Measurements from ENCODE around the gene LKAAEAR1.
A peak's percentile ranks its signal among the peaks of the same experiment; 100 is the strongest.
"Not testable (repeated sequence)": the region's sequence is repeated elsewhere in the genome, so short reads cannot be mapped to it uniquely, and the experiment has no call there.

LKAAEAR1 gene, protein sequence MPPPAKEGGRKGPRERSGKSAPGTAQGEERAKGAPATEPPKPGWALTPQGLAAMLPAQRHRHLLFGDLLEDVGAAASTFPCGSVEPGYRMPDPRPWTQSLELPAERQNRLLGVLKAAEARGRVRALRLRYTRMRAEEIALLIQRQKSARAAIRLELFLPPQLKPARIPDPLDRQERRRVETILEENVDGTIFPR

DNA sequence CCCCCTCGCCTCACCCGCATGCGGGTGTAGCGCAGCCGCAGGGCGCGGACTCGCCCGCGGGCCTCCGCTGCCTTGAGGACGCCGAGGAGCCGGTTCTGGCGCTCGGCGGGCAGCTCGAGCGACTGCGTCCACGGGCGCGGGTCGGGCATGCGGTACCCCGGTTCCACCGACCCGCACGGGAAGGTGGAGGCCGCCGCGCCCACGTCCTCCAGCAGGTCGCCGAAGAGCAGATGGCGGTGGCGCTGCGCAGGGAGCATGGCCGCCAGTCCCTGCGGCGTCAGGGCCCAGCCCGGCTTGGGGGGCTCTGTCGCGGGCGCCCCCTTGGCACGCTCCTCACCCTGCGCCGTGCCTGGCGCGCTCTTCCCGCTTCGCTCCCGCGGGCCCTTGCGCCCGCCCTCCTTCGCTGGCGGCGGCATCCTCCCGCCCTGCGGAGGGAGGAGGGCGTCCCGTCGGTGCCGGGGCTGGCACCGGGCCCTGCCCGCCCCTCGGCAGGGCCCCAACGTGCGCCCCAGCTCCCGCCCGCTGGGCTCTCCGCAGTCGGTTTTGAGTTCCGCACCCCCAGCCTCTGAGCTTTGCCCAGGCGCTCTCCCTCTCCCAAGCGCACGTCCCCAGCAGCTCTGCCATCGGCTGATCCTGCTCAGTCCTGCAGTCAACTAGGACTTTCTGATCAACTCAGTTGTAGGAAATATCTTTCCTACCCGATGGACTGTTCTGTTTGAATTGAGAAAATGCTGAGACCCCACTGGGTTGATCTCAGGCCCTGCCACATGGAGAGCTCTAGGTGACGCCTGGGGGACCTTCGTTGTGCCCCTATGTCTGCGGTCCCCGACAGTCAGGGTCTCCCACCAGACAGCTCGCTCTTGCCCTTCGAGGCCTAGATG, at the start of gene LKAAEAR1:
Gene LKAAEAR1 (minus strand): TSS at position 595 of the 881 bp plus-strand sequence. CDS start 179 bp downstream, at position 416.
- DNase-seq, result no peak

DNA sequence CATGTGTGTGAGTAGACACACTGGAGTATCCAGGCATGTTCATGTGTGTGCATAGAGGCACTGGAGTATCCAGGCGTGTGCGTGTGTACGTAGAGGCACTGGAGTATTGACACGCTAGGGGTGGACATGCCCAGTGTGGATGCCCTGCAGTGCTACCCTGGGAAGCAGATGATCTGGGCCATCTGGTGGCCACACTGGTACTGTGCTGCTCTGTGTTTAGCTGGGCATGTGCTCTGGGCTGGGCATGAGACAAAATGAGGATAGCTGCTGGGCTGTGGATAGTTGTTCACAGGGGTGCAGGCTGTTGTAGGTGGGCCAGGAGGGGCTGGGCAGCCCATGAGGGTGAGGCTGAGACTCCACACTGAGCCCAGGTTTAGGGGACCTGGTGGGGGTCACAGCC, 47.2 kb upstream of the LKAAEAR1 start:
- no peak for DNase-seq

DNA sequence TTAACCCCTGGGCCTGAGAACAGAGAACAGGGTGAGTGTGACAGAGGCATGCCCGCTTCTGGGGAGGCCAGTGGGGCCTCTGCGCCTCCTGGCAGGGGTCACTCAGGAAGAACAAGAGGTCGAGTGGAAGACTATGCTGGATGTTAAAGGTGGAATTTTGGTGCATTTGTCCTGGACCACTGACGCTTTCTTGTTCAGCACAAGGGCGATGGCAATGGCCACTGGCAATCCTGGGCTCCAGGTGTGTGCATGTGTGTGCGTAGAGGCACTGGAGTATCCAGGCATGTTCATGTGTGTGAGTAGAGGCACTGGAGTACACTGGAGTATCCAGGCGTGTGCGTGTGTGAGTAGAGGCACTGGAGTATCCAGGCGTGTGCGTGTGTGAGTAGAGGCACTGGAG, 46.7 kb upstream of the LKAAEAR1 start:
- DNase-seq, result no peak

DNA sequence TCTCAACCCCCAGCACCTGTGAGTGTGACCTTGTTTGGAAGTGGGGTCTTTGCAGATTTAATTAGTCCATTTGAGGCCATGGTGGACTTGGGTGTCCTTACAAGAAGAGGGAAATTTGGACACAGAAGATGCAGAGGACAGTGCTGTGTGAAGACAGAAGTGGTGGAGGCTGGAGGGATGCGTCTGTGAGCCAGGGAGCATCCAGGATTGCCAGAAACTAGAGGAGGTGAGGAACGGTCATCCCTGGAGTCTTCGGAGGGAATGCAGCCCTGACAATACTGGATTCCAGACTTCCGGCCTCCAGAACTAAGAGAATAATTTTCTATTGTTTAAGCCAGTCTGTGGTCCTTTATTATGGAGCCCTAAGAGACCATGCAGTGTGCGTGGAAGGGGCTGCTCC, 46.1 kb upstream of the LKAAEAR1 start:
- DNase-seq, result no peak

DNA sequence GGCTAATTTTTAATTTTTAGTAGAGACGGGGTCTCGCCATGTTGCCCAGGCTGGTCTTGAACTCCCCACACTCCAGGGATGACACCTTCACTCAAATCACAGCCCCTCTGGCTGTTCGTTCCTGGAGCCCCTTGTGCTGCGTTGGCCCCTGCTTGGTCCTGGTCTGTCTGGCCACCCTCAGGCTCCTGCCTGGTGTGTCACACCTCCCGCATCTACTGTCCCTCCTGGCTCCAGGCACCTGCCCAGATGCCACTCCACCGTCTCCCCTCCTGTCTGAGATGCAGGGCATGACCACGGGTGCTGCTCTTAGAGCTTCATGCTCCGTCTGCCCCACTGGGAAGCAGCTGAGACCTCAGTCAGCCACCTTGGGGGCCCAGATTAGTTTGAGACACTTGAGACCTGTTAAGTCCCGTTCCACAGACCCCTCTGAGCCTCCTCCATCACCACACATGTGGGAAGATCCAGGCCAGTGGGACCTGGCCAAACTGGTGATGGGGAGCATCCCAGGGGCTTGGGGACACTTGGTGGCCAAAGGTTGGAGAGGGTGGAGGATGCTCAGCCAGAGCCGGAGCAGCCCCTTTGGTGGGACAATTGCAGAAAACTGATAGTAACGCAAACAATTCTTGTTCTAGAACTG, 45.1 kb upstream of the LKAAEAR1 start:
- no peak for DNase-seq

DNA sequence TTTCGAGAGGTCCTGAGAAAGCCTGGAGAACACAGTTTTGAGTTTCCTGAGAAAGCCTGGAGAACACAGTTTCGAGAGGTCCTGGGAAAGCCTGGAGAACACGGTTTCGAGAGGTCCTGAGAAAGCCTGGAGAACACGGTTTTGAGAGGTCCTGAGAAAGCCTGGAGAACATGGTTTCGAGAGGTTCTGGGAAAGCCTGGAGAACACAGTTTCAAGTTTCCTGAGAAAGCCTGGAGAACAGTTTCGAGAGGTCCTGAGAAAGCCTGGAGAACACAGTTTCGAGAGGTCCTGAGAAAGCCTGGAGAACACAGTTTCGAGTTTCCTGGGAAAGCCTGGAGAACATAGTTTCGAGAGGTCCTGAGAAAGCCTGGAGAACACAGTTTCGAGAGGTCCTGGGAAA, 39.3 kb upstream of the LKAAEAR1 start:
- DNase-seq, result not testable (repeated sequence)

DNA sequence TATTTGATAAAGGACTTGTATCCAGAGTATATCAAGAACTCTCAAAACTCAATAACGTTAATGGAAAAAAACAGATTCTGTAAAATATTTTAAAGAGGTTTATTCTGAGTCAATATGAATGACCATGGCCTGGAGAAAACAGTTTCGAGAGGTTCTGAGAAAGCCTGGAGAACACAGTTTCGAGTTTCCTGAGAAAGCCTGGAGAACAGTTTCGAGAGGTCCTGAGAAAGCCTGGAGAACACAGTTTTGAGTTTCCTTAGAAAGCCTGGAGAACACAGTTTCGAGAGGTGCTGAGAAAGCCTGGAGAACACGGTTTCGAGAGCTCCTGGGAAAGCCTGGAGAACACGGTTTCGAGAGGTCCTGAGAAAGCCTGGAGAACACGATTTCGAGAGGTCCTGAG, 38.7 kb upstream of the LKAAEAR1 start:
- DNase-seq, result not testable (repeated sequence)

DNA sequence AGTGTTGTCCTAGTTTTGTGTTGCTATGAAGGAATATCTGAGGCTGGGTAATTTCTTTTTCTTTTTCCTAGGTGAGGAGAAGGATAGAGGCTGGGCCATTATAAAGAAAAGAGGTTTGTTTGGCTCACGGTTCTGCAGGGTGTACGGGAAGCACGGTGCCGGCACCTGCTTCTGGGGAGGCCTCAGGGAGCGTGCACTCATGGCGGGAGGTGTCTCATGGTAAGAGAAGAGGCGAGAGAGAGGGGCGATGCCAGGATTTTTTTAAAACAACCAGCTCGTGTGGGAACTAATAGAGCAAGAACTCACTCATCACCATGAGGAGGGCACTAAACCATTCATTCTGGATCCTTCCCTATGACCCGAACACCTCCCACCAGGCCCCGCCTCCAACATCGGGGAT, 37.4 kb upstream of the LKAAEAR1 start:
- DNase-seq, result no peak

DNA sequence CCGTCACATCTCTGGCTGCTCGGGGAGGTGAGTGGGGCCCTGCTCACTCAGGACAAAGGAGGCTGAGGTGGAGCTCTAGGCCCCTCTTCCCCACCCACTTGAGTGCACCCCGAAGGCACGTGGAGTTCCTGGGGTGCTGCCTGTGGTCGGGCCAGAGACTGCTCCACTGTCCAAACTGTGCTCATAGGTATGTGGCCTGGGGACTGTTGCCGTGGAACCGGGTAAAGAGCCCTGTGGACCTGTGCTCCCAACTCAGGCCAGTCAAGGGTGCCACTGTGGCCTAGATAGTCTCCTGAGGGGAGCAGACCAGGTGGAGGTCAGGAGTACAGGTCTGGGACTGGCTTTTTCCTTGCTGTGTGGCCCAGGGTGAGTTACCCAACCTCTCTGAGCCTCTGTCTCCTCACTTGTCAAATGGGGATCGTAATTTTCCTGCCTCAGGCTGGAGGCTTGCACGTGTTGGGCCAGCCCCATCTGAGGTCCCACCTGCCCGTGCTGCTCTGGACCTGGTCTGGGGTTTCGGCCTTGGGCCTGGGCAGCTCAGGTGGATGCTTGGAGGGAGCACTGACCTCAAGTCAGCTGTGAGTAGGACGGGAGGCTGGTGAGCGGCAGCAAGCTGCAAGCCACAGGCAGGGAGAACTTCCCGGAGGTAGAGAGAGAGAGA, 35.6 kb upstream of the LKAAEAR1 start:
- no peak for DNase-seq

DNA sequence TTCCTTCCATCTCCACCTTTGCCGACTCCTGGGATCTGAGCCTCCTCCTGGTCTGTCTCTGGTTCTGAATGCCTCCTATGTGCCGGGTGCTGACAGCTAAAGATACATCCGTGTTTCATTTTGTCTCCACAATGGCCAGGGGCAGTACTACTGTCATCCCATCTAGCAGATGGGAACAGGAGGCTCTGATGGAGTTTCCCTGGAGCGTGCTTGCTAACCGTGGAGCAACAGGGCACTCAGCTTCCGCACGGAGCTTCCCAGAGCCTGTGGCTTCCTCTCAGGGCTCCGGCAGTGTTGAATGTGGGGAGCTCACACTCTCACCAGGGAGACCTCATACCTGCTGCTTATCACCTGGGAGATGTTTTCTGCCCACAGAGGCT, 35.1 kb upstream of the LKAAEAR1 start:
- no peak for DNase-seq

DNA sequence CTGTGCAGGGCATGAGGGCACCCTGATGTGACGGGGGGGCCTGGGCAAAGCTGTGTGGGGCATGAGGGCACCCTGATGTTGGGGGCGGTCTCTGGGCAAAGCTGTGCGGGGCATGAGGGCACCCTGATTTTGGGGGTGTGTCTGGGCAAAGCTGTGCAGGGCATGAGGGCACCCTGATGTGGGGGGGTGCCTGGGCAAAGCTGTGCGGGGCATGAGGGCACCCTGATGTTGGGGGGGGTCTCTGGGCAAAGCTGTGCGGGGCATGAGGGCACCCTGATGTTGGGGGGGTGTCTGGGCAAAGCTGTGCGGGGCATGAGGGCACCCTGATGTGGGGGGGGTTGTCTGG, 33.2 kb upstream of the LKAAEAR1 start:
- DNase-seq, result not testable (repeated sequence)

DNA sequence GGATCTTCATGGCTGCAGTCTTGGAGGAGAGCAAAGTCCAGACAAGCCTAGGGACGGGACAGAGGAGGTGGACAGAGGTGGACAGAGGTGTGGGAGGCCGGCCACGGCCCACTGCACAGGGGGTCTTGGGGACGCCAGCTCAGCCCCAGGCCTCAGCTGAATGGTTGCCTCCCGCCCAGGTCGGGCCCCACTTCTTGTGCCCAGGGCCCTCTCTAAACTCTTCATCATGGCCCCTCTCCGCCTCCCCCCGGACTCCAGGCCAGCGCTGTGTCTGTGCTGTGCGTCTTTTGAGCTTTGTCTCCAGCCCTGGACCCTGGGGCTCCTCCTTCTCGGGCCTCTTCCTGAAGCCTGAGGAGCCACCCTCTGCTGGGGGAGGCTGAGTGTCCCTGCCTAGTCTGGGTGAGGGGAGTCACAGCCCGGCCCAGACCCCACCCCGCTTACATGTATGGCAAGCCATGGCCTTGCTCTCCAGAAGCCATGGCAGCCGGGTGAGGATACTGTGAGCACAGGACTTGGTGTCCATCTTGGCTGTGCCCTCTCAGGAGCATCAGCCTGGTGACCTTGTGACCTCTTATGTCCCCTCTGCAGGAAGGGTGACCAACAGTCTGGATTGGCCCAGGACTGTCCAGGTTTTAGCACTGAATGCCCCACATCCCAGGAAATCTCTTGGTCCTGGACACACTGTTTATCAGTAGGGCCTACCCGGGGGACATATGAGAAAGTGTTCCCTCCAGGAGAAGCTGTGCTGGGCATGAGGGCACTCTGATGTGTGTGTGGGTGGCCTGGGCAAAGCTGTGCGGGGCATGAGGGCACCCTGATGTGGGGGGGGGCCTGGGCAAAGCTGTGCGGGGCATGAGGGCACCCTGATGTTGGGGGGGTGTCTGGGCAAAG, 32.6 kb upstream of the LKAAEAR1 start:
- DNase-seq, result peak in 1 of 2 donors; percentile 15

DNA sequence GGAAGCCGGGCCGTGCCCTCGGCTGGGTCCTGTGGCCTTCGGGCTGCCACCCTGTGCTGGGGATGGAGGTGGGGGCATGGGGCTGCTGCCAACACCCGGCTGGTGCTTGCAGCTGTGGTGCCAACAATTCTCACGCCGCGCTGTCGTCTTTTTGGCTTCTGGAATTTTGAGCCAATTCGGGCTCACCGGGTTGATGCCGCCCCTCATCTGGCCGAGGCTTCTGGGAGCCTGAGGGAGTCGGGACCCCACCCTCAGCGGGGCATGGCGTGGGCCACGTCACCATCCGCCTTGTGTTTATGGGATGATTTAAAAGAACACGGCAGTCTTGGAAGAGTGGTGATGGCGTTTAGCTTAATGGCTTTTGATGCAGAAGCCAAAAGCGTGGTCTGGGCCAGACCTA, 31.8 kb upstream of the LKAAEAR1 start:
- peak in 1 of 2 donors; percentile 14 for DNase-seq

DNA sequence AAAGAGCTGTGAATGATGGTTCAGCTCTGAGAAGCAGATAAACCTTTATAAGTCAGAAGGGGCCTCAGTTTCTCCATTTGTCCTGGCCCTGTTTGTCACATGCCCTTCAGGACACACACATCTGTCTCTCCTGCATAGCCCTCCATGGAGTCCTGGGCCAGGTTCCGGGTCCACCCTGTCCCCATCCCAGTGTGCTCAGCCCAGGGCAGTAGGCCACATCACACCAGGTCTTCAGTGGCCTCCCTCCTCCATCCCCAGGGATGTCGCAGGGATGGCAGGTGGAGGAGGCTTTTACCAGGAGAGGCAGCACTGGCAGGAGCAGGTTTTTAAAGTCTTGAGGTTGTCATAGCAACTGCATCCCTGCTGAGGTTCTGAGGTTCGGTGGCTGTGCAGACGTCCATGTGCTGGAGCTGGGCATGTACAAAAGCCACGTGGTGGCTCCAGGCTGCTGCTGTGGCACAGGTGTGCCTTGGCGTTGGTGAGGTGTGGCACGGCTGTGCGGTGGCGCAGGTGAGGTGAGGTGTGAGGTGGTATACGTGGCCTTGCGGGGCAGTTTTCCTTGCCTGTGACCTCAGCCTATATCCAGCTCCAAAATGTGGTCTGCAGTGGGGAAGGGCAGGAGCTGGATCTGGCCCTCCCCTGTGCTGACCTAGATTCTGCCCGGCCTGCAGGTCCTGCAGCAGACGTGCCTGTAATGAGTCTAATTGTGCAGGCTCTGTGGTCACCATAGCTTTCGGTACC, 31.1 kb upstream of the LKAAEAR1 start:
- peak in 1 of 2 donors; percentile 15 for DNase-seq

DNA sequence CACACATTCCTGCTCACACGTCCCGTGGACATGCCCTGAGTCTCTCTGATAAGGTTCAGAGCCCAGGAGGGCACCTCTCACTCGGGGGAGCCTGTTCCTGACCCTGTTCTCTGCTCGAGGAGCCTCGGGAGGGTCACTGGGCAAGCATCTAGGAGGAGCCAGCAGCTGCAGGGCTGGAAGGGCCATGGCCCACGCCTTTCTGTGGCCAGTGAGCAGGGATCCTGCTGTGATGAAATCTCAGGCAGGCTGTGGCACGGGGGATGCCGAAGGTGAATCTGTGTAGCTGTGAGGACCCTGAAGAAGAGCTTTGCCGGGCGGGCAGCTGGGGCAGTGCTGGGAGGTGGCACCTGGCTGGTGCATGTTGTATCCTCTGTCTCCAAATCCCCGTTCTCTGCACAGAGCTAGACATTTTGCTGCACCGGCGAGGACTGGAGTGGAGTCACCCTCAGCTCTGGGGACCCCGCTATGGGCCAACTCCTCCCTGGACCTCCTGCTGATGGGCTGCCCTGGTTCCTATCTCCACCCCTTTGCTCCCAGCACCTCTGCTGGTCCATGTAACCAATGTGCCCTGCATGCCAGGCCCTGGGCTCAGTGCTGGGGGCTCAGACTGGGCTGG, 30.3 kb upstream of the LKAAEAR1 start:
- DNase-seq, result peak in 1 of 2 donors; percentile 11

DNA sequence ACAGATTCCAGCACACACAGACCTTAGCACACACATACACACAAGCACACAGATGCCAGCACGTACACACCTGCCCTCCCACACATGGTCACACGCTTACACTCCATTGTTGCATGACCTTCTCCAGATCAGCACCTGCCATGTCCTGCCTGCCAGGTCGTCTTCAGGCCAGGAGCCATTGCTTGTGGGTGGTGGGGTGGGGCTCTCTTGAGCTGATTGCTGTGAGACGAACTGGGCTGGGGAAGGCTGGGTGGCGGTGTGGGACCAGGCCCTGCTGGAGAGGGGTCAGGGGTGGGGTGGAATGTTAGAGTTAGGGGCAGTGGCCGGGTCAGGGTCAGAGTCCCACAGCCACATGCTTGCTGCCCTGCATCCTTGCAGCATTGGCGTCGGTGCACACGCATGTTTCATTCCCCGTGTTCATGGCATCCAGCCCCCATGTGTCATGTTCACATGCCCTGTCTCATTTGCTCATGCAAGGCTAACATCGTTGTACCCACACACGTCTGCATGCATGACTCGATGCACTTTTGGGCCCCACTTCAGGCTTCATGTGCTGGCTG, 29.7 kb upstream of the LKAAEAR1 start:
- DNase-seq, result peak in 1 of 2 donors; percentile 14

DNA sequence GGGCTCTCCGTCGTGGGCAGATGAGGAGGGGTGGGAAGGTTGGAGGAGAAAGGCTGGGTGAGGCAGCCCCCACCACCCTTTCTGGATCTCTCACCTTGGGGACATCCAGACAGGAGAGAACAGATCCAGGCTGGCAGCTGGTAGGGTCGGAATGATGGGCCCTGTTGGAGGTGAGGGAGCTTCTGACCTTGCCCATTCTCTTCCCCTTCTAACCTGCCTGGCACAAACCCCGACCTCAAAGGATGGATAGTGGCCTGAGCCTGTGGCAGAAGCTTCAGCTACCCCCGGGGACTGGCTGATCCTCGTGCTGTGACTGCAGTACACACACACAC, 29.2 kb upstream of the LKAAEAR1 start:
- DNase-seq, result peak in 1 of 2 donors; percentile 13

DNA sequence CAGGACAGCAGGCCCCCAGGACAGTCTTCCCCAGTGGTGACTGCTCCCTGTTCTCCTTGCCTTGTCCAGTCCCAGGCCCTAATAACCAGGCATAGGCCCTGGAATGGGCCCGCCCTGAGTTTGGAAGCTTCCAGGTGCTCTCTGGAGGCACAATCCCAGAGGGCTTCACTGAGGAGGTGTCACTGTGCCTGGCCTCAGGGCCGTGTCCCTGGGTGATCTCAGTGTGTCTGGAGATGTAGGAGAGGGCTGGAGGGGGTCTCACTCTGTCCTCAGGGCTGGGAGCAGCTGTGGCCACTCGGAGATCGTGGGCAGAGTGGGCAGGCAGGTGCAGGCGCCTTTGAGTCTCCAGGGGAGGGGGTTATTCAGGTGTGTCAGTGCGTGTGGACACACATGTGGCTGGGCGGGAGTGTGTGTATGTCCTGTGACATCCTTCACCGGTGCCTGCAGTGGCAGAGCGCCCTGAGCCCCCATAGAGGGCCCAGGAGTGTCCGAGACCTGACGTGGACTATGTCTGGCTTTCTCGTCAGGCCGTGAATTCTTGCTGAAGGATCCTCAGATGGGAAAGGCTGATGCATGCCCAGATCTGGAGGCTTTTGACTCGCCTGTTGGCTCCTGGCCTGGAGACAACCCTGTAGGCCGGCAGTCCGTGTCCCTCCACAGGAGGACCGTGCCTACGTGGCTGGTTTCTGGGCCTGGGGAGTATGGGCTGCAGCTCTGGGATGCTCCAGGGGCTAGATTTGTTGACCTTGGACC, 28.7 kb upstream of the LKAAEAR1 start:
- DNase-seq, result peak in 1 of 2 donors; percentile 10

DNA sequence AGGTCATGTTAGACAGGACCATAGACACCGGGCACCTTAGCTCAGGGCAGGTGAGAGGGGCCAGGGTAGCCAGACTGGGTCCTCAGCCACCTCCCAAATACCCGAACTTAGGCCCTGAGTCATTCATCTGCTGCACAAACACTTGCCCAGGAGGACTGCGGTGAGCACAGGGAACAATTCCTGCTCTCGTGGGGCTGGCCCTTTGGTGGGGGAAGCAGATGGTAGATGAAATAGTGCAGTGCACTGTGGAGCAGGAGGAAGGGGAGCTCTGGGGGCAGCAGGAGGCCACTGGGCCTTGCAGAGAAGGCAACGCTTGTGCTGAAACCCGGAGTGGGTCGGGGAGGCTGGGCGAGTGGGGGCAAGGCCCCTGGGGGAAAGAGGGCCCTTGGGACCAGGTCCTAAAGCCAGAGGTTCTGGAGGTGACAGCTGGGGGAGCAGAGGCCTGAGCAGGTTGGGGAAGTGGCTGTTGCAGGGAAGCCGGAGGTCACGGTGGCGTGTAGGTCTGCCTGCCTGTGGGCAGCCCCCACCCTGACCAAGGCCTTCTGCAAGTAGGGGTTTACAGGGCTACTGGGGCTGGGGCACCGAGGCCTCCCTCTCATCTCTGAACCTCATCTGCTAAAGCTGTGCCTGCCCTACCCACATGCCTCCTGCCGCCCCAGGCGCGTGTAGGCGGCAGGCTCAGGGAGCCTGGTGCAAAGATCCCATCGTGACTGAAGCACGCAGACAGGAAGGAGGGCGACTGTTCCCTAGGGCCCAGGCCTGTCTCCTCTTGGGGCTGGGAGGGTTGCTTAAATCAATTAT, 27.8 kb upstream of the LKAAEAR1 start:
- peak in 1 of 2 donors; percentile 14 for DNase-seq

Measured in stimulated activated CD4-positive, alpha-beta T cell treated with anti-CD3 and anti-CD28 coated beads, Interleukin-2, amount 100 ng/mL, for 24 hours (primary cell).